H1 (cell line): Measurements from ENCODE around the gene RPL41. TPM values are rescaled to one million over a fixed set of nuclear protein-coding genes. Genes with fewer than 3 reads are reported as not detected.

Experiments
- CTCF ChIA-PET: fragments of 300-600 bp; sonication (Branson Sonifier 250); formaldehyde crosslinking; loops from one replicate; lab custom pipeline; 2021; ENCODE audit not compliant: partially characterized antibody; lab: Charles Lee
- POLR2A ChIA-PET: fragments of 300-600 bp; sonication (Branson Sonifier 250); formaldehyde crosslinking; loops from one replicate; lab custom pipeline; 2021; ENCODE audit warnings: inconsistent platforms; ENCODE audit not compliant: partially characterized antibody; lab: Charles Lee
- DNase-seq, 2 experiments: peaks; one replicate each; pipeline versions ENCODE4 v3.0.0 to v3.0.0-alpha.2; 2010 to 2022; ENCODE audit warnings: low spot score in 2 of 2, low read depth in 1 of 2, mixed read lengths in 1 of 2
- FAIRE-seq: peaks from 2 replicates; lab custom pipeline; 2011; peaks lifted over from hg19 to GRCh38; lab: Jason Lieb, UNC
- H2AFZ ChIP-seq: 2 replicates; pipeline ENCODE4 v1.8.1; 2012; ENCODE audit warnings: low read length, inconsistent platforms
- H2AK5ac ChIP-seq: 2 replicates; pipeline ENCODE4 v1.6.1; 2013; ENCODE audit warnings: low read depth, low read length
- H2BK120ac ChIP-seq: replicated peaks from 2 replicates; pipeline ENCODE3; 2013; ENCODE audit warnings: low read depth, low read length, inconsistent platforms
- H2BK12ac ChIP-seq: 2 replicates; pipeline ENCODE4 v1.6.1; 2013; ENCODE audit warnings: low read depth, low read length
- H2BK15ac ChIP-seq: 2 replicates; pipeline ENCODE4 v1.6.1; 2013; ENCODE audit warnings: low read length
- H2BK20ac ChIP-seq: 2 replicates; pipeline ENCODE4 v1.6.1; 2013; ENCODE audit warnings: low read length
- H2BK5ac ChIP-seq: 2 replicates; pipeline ENCODE4 v1.6.1; 2013; ENCODE audit warnings: low read depth, low read length
- H3K14ac ChIP-seq: 2 replicates; pipeline ENCODE4 v1.6.1; 2013; ENCODE audit warnings: inconsistent platforms; ENCODE audit not compliant: insufficient read length
- H3K18ac ChIP-seq: 2 replicates; pipeline ENCODE4 v1.6.1; 2013; ENCODE audit warnings: low read length; ENCODE audit errors: extremely low read depth
- H3K23ac ChIP-seq: 2 replicates; pipeline ENCODE4 v1.6.1; 2013; ENCODE audit warnings: inconsistent platforms; ENCODE audit not compliant: insufficient read length
- H3K23me2 ChIP-seq: 2 replicates; pipeline ENCODE4 v1.6.1; 2013; ENCODE audit warnings: low read depth, low read length
- H3K27ac ChIP-seq: 2 replicates; pipeline ENCODE4 v1.6.1; 2011; ENCODE audit warnings: low read depth, low read length, inconsistent platforms
- H3K27me3 ChIP-seq, 4 experiments: replicated peaks in 1 of 4; 1 replicate in 1 of 4; 2 replicates in 3 of 4; pipeline versions ENCODE4 v1.6.1 to v1.8.1; 2011 to 2013; ENCODE audit warnings: low read length in 3 of 4, mild to moderate bottlenecking in 3 of 4, inconsistent platforms in 2 of 4, mixed read lengths in 2 of 4, moderate library complexity in 1 of 4; ENCODE audit not compliant: control insufficient read depth in 3 of 4, insufficient read depth in 3 of 4; ENCODE audit errors: extremely low read depth in 1 of 4
- H3K36me3 ChIP-seq, 4 experiments: 2 replicates each; pipeline versions ENCODE4 v1.6.1 to v1.8.1; 2011 to 2013; ENCODE audit warnings: mild to moderate bottlenecking in 4 of 4, low read length in 3 of 4, moderate library complexity in 2 of 4, control low read depth in 1 of 4, inconsistent platforms in 1 of 4; ENCODE audit not compliant: insufficient read depth in 4 of 4, control insufficient read depth in 2 of 4
- H3K4ac ChIP-seq: replicated peaks from 2 replicates; pipeline ENCODE3; 2013; ENCODE audit warnings: low read length, low read depth, mixed read lengths, inconsistent platforms; ENCODE audit not compliant: insufficient read length
- H3K4me1 ChIP-seq, 4 experiments: replicated peaks in 1 of 4; 1 replicate in 1 of 4; 2 replicates in 3 of 4; pipeline versions ENCODE4 v1.6.1 to v1.8.1; 2011 to 2013; ENCODE audit warnings: low read length in 3 of 4, inconsistent platforms in 2 of 4, mixed read lengths in 1 of 4; ENCODE audit not compliant: insufficient read depth in 4 of 4, control insufficient read depth in 3 of 4
- H3K4me2 ChIP-seq, 2 experiments: 2 replicates each; pipeline versions ENCODE4 v1.6.1 to v1.8.1; 2011 to 2013; ENCODE audit warnings: low read depth in 2 of 2, low read length in 2 of 2, control low read depth in 1 of 2, inconsistent platforms in 1 of 2, mild to moderate bottlenecking in 1 of 2; ENCODE audit not compliant: insufficient read depth in 1 of 2
- H3K4me3 ChIP-seq, 4 experiments: fragments of 200-600, 300-600 bp in 1 of 4; sonication (generic), shearing (Covaris generic), sonication (Bioruptor Twin) in 1 of 4; 2 replicates each; pipeline versions ENCODE4 v1.5.1 to v1.8.1; 2011 to 2016; ENCODE audit warnings: low read length in 4 of 4, low read depth in 3 of 4, control low read depth in 2 of 4, inconsistent platforms in 2 of 4, mild to moderate bottlenecking in 2 of 4, mixed read lengths in 1 of 4, moderate library complexity in 1 of 4; ENCODE audit not compliant: insufficient read depth in 2 of 4; ENCODE audit errors: extremely low read depth in 1 of 4
- H3K56ac ChIP-seq: replicated peaks from 2 replicates; pipeline ENCODE3; 2013; ENCODE audit warnings: low read depth, mild to moderate bottlenecking, mixed read lengths, low read length, inconsistent platforms; ENCODE audit not compliant: insufficient read length
- H3K79me1 ChIP-seq: 2 replicates; pipeline ENCODE4 v1.6.1; 2013; ENCODE audit warnings: low read depth, low read length, control low read depth
- H3K79me2 ChIP-seq, 2 experiments: 2 replicates each; pipeline versions ENCODE4 v1.6.1 to v1.8.1; 2012 to 2013; ENCODE audit warnings: low read length in 2 of 2, mild to moderate bottlenecking in 2 of 2, inconsistent platforms in 1 of 2; ENCODE audit not compliant: insufficient read depth in 2 of 2, control insufficient read depth in 1 of 2
- H3K9ac ChIP-seq, 4 experiments: replicated peaks in 1 of 4; 1 replicate in 1 of 4; 2 replicates in 3 of 4; pipeline versions ENCODE4 v1.6.1 to v1.8.1; 2011 to 2013; ENCODE audit warnings: low read depth in 3 of 4, low read length in 3 of 4, control low read depth in 2 of 4, mild to moderate bottlenecking in 2 of 4, moderate library complexity in 2 of 4, inconsistent platforms in 1 of 4; ENCODE audit errors: extremely low read depth in 1 of 4
- H3K9me3 ChIP-seq, 2 experiments: 2 replicates each; pipeline versions ENCODE4 v1.6.1 to v1.8.1; 2012 to 2013; ENCODE audit warnings: mild to moderate bottlenecking in 2 of 2, moderate library complexity in 2 of 2, control low read depth in 1 of 2, inconsistent platforms in 1 of 2, low read depth in 1 of 2, low read length in 1 of 2, mixed read lengths in 1 of 2; ENCODE audit not compliant: insufficient read depth in 2 of 2
- H4K20me1 ChIP-seq, 2 experiments: replicated peaks in 1 of 2; 2 replicates each; pipeline versions ENCODE3 to v1.8.1; 2011 to 2013; ENCODE audit warnings: inconsistent platforms in 2 of 2, low read length in 2 of 2, mild to moderate bottlenecking in 1 of 2; ENCODE audit not compliant: insufficient read depth in 2 of 2, control insufficient read depth in 1 of 2
- H4K5ac ChIP-seq: 2 replicates; pipeline ENCODE4 v1.6.1; 2013; ENCODE audit warnings: low read length, low read depth, mixed read lengths, inconsistent platforms; ENCODE audit not compliant: insufficient read length
- H4K8ac ChIP-seq: 2 replicates; pipeline ENCODE4 v1.8.0; 2013; ENCODE audit warnings: mild to moderate bottlenecking, moderate library complexity, low read length, inconsistent platforms; ENCODE audit not compliant: insufficient read depth; ENCODE audit errors: extremely low read depth
- H4K91ac ChIP-seq: replicated peaks from 2 replicates; pipeline ENCODE3; 2013; ENCODE audit warnings: low read length, mixed read lengths, inconsistent platforms; ENCODE audit not compliant: insufficient read length
- ATF3 ChIP-seq: IDR thresholded peaks from 2 replicates; pipeline ENCODE4 v1.6.1; 2011; ENCODE audit warnings: low read depth, mild to moderate bottlenecking, low read length; ENCODE audit not compliant: insufficient read depth
- JUN ChIP-seq: IDR thresholded peaks from 2 replicates; pipeline ENCODE4 v1.6.1; 2011; ENCODE audit warnings: low read depth, mild to moderate bottlenecking, improper control_type of control experiment, low read length
- KDM5A ChIP-seq: fragments of 200-600 bp; IDR thresholded peaks from 2 replicates; pipeline ENCODE4 v1.7.1; 2012; ENCODE audit warnings: mild to moderate bottlenecking, low read length, inconsistent platforms, mixed read lengths
- POLR2AphosphoS5 ChIP-seq: IDR thresholded peaks from 2 replicates; pipeline ENCODE4 v1.6.1; 2011; ENCODE audit warnings: low read depth, low read length
- SIN3A ChIP-seq, 2 experiments: IDR thresholded peaks in 1 of 2; conservative IDR thresholded peaks in 1 of 2; 2 replicates each; pipeline ENCODE4 v1.6.1; 2011 to 2012; ENCODE audit warnings: low read length in 2 of 2, improper control_type of control experiment in 1 of 2, low read depth in 1 of 2, mild to moderate bottlenecking in 1 of 2
- YY1 ChIP-seq: IDR thresholded peaks from 2 replicates; pipeline ENCODE4 v1.6.1; 2011; ENCODE audit warnings: low read depth, mild to moderate bottlenecking, low read length
- WGBS, 2 experiments: shearing (Covaris generic) in 1 of 2; methylation state at CpG; one replicate each; pipeline versions ENCODE4 v1.1.6 to v1.1.7; 2013 to 2015; ENCODE audit warnings: low lambda C conversion rate in 2 of 2, mixed read lengths in 2 of 2, inconsistent platforms in 1 of 2, low coverage in 1 of 2, missing lambda C conversion rate in 1 of 2; ENCODE audit not compliant: insufficient replicate concordance in 2 of 2, insufficient coverage in 1 of 2, insufficient read length in 1 of 2; ENCODE audit errors: extremely low coverage in 1 of 2, missing lambda C conversion rate in 1 of 2; 5-methylcytosine and 5-hydroxymethylcytosine counted together
- polyA plus RNA-seq, 7 experiments: library from polyadenylated mRNA; depleted of rRNA in 3 of 7; stranded (reverse) in 5 of 7; unstranded in 2 of 7; fragments of >200 nt in 5 of 7; fragments of 200-250 nt in 2 of 7; gene quantifications; 1 replicate in 5 of 7; 2 replicates in 1 of 7; 4 replicates in 1 of 7; pipeline versions ENCODE4 v1.2.1 to v1.2.3, GENCODE V29; 2011 to 2013; ENCODE audit warnings: missing spikeins in 2 of 7, mixed read lengths in 2 of 7
- total RNA-seq: library from RNA; stranded (reverse); fragmentation: NEBNext Ultra II Directional; extraction: Animal tissue kit (Norgen Biotek cat#: 25700); gene quantifications from 2 replicates; pipeline ENCODE4 v1.2.1, GENCODE V29; 2021

The RPL41 gene
- total and polyA plus RNA-seq, 2 of the 8 experiments (the other 6 are each of a cell fraction or from before 2014, with no cell fraction given): 4,440 to 16,488 TPM

- Histone ChIP-seq H3K27ac (no peak overlapping the region), H3K4ac (no peak overlapping the region), H3K56ac (no peak overlapping the region), H3K79me2 (no peaks in the 10 kb centered on the region), H4K20me1 (peaks cover 0 to 3% of the 10 kb centered on the region in 2 experiments), H3K9me3 (no peaks in the 10 kb centered on the region), H2AFZ (no peak overlapping the region), H3K4me2 (no peak overlapping the region), H2BK12ac (no peak overlapping the region), H2BK5ac (no peak overlapping the region), H3K4me3 (no peak overlapping the region), H3K18ac (no peak overlapping the region), H4K91ac (no peak overlapping the region), H3K4me1 (peaks cover 0 to 11% (median 7%) of the 10 kb centered on the region in 4 experiments; a peak in 5 of 7 replicates), H3K23ac (no peak overlapping the region), H3K23me2 (peaks cover 9% of the 10 kb centered on the region), H4K8ac (no peak overlapping the region), H3K9ac (no peak overlapping the region), H2AK5ac (no peak overlapping the region), H2BK20ac (no peak overlapping the region), H2BK15ac (no peak overlapping the region), H3K14ac (no peak overlapping the region), H3K27me3 (no peaks in the 10 kb centered on the region), H4K5ac (no peak overlapping the region), H3K79me1 (no peaks in the 10 kb centered on the region; the same call in 1 of the 2 replicates), H3K36me3 (peaks cover 0 to 9% (median 4%) of the 10 kb centered on the region in 4 experiments; a peak in 6 of 8 replicates), H2BK120ac (no peak overlapping the region)
- no peak for DNase-seq
- ChIA-PET CTCF (interaction anchor here (0.7 to 2.9 kb wide), 11 partner anchors 9 to 69 kb away, joined by 3 to 20 read pairs (median 3); partner anchors contain the start of gene SMARCC2), POLR2A (interaction anchor here (0.7 to 2.2 kb wide), 10 partner anchors 9 to 186 kb away, joined by 3 to 6 read pairs (median 4); partner anchors contain the start of genes MYL6B and PA2G4)
- no peak for FAIRE-seq
- WGBS, 2 experiments: 96% methylated on average over 4 of the region's 4 CpGs; no CpG with 5 or more reads in 1 of the 2 experiments
- TF ChIP-seq POLR2AphosphoS5 (no peak), SIN3A (conservative IDR thresholded peaks at IDR 0.05 in 1 of 2, IDR thresholded peaks at IDR 0.05 in 1 of 2; ENCODE audit: low read depth in 1 of 2, low read length in 2 of 2) (no peak), ATF3 (no peak), KDM5A (no peak), YY1 (no peak), JUN (no peak)
Observed at GRCh38 chr12:56124133-56124532, 7.7 kb downstream of the RPL41 start.
